ENCODE measurements around the gene DNAJC21. TPM values are rescaled to one million over a fixed set of nuclear protein-coding genes. Genes with fewer than 3 reads are reported as not detected.

Gene DNAJC21
- polyA plus RNA-seq, 1 donor, result 50.9 TPM

DNA sequence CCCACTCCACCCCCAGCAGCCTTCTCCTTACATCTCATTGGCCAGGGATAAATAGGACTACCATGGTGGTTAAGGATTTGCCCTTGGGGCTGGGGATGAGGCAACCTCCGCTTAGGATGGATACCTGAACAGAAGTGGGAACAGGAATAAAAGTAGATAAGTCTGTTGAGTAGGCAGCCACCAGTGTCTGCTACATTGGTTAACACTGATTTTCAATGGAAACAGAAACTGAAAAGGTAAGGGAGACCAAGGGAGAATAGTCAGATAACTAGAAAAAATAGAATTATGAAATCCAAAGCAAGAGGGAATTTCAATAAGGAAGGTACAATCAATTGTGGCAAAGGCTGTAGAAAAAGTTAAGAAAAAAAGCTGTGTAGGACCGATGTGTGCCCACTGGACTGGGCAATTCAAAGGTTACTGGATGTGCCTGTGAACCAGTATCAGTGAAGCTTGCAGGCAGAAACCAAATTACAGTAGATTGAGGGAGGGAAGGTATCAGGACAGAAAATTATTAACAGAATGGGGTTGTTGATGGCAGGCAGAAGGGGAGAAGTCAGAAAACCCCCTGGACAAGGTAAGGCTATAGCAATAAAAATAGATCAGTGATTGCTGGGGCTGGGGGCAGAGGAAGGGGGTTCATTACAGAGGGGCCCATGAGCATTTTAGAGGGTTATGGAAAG is 48.7 kb downstream of the DNAJC21 start:
- no peak for DNase-seq (ENCODE audit: low read depth)

DNA sequence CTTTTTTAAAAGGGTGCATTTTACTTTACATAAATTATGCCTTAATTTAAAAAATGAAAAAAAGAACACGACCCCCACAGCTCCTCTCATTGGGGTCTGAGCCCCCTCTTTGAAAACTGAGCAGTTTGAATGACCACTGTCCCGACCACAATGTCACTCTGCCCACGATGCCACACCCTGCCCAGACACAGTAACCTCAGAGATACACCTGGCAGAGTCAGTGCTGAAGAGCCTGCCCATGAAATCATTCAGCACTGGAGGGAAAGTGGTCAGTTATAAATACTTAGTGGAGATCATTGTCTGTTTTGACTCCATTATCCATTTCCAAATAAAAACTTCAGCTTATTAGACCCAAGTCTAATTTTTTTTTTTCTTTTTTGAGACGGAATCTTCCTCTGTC is 49.3 kb downstream of the DNAJC21 start:
- DNase-seq (ENCODE audit: low read depth), result no peak

DNA sequence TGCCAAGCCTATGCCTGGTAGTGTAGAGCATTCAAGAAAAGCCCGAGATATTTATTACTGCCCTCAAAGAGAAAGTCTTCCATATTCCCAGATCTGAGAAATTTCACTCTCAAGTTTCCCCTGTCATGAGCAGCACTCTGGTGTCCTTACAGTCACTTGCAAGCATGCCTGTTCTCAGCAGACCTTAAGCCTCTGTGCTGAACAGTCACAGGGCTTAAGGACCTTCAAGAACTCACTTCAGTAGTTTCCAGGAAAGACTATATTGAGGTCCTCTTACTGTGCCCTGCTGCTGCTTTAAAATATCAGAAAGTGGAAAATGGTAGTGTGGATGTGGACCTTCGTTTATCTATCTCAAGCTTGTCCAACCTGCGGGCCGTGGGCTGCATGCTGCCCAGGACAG is 53.5 kb downstream of the DNAJC21 start:
- no peak for DNase-seq (ENCODE audit: low read depth)

DNA sequence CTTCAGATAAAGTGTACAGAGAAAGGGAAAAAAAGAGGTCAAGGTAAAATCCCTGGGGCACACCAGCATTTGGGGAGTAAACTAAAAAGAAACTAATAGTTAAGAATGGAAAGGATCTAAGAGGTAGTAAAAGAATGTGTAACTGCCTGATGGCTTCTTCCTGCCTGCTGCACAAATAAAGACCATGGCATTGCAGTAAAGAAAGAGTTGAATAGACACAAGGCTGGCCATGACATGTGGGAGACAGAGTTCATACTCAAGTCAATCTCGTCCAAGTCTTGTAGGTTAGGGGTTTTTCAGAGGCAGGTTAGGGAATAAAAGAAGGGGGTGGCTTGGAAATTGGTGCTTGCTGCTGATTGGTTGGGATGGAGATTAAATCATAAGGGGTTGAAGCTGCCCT is 57.6 kb downstream of the DNAJC21 start:
- DNase-seq (ENCODE audit: low read depth), result no peak

DNA sequence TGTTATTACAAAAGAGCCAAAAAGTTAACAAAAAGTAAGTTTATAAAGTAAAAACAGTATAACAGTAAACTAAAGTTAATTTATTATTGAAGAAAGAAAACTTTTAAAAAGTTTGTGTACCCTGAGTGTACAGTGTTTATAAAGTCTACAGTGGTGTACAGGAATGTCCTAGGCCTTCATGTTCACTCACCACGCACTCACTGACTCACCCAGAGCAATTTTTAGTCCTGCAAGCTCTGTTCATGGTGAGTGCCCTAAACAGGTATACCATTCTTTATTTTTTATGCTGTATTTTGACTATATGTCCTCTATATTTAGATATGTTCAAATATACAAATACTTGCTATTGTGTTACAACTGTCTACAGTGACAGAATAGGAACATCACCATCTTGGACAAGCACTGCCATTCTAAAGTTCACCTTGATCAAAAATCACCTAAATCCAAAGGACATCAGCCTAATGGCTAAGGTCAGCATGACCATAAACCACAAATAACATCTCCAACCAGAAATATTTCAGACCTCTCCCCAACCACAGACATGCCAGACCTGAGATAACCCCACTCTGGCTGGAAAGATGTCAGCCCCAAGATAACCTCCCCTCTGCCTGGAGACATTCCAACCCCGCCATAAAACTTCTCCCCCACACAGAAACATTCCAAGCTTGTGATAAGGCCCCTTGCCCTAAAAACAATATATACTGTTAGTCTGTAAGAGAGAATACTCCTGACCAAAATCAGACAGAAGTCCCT is 62.3 kb downstream of the DNAJC21 start:
- no peak for DNase-seq (ENCODE audit: low read depth)

DNA sequence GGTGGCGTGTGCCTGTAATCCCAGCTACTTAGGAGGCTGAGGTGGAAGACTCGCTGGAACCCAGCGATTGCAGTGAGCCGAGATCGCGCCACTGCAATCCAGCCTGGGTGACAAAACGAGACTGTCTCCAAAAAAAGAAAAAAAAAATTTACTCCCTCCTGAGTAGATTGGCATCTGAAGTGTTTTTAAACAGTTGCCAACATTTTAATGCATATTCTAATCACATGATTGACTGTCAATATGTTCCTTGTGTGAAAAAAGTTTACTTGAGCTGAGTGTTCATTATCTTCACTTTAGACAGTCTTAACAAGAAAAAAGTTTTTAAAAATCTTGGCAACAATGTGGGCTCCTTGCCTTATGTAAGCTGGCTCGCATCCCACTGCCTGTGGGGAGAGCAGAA is 64.6 kb downstream of the DNAJC21 start:
- DNase-seq (ENCODE audit: low read depth), result no peak

DNA sequence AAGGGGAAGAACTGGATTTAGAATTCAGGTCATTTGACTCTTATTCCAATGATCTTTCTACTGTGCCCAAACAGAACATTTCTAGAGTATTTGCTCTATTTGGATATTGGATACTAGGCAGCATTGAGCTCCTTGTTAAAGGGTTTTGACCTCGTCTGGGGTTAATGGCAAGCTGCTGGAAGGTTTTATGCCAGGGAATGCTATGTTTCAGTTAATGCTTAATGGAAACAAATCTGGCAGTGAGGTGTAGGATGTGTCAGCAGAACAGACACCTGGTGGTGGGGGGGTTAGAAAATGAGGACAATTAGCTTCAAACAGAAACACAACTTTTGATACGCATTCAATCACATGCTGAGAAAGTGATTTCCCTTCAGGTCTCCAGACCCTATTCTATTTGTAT is 66.9 kb downstream of the DNAJC21 start:
- no peak for DNase-seq (ENCODE audit: low read depth)

DNA sequence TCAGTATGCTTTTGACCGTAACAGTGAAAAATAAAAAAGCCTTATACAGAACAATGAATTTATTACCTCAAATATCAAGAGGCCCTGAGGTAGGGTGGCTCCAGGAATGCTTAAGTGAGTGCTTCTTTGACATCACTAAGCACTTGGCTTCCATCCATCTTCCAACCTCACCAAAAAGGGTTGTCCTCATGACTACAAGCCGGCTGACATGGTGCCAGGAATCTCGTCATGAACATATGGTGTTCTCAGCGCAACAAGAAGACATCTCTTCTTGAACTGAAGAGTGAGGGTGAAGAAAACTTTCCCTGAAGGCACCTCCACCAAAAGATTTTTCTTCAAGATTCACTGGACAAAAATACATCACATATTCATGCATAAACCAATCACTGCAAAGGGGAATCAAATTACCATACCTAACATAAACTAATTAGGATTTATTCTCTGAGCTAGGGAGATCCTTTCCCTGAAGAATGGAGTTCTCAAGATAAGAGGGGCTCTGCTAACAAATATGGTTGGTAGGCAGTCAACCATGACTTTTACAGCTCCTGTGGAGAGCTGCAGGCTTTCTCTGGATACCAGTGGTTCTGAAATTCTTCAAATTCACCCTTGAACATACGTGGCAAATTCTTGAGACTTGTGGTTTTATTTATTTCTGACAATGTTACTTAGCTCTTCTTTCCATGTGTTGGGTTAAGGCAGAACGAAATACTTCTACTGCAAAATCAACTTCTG is 68.9 kb downstream of the DNAJC21 start:
- DNase-seq (ENCODE audit: low read depth), result no peak

DNA sequence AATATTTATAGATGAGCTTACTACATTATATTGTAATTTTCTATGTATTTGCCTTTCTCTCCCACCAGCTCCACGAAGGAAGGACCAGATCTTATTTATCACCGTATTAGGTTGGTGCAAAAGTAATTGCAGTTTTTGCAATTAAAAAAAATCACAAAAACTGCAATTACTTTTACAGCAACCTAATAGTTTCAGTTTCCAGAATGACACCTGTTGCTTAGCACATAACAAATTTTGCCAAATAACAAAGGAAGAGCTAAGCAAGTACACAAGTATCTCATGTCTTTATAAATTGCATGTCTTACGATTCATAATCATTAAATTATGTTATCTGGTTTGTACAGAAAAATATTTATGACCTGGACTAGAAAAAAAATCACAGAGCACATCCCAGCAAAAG is 72.5 kb downstream of the DNAJC21 start:
- DNase-seq (ENCODE audit: low read depth), result no peak

DNA sequence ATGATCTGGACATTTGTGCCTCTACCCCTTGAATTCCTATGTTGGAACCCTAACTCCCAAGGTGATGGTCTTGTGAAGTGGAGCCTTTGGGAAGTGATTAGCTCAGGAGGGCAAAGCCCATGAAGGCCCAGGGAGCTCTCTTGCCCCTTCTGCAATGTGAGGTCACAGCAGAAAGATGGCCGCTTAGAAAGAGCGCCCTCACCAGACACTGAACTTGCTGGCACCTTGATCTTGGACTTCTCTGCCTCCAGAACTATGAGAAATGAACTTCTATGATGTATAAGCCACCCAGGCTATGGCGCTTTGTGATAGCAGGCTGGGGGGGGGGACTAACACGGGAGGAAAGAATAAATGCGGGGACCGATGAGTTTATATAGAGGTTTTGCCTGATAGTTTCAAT is 73.1 kb downstream of the DNAJC21 start:
- DNase-seq (ENCODE audit: low read depth), result no peak

DNA sequence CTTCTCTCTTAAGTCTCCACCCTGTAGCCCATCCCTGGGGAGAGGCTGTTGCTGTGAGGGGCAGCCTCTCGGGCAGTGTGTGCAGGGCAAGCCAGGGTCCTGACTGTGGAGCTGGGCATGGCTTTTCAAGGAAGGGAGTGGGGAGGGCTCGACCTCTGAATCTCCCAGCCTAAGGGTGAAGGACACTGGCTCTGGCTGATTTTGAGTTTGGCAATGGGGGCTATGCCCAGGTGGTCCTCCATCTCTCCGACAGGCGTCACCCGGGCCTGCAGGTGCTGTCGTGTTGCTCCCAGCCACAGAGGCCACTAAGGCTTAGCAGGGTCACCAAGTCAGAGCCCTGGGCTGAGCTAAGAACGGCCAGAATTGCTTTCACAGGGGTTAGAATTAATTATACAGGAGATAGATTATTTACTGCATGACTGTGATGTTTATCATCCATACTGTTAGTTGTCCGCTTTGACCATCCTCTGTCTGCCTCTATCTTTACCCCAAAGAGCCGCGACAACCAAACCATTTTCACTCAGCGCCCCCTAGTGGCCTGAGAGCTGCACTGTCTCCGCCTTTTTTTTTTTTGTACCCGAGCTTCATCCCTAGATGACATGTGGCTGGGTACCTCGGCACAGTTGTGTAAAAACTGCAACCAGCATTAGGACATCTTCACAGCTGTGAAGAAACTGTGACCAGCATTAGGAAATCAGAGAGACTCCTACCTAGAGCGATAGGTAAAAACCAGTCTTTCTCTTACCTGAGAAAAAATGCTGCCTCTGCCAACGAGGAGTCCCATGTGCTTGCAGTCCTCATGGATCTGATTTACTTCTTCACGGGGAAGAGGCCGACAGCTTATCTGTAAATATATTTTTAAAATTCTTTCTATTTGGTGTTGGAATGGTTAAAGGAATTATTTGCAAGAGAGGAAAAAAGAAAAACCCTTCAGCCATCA is 73.9 kb downstream of the DNAJC21 start:
- DNase-seq (ENCODE audit: low read depth), result no peak

DNA sequence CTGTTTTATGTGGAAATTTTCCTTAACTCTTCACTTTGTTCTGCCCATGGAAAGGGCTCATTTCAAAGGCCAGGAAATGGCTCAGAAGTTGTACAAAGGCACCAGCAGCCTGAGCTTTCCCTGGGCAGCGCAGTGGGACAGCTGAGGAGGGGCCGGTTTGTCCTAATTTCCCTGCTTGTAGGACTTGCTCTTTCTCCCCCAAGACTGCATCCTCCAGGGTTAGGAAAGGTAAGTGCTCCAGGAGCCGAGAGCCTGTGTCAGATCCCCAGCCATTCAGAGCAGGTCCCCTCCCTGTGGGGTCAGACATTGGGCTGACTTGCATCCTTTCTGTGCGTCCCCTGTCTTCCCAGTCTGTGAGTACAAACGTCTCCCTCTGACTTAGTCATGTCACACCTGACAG is 74.8 kb downstream of the DNAJC21 start:
- no peak for DNase-seq (ENCODE audit: low read depth)

DNA sequence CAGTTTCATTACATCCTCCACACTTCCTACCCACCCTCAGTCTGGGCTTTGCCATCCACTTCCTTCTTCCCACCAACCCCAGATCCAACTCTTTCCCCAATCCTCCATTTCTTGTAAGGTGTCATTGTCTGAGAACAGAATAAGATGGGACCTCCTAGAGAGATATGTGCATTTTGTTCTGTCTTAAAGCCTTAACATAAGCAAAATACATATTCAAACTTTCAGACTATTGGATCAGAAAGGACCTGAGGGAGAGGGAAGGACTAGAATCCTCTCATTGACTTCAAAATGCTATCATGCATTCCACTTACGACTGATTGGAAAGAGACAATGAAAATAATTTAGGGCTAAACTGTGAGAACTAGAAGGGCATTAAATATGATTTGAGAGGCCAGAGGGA is 75.4 kb downstream of the DNAJC21 start:
- no peak for DNase-seq (ENCODE audit: low read depth)

Other genes starting within 250 kb of the DNAJC21 start
- 0.34 TPM for gene TTC23L, start 90.4 kb upstream of the DNAJC21 start, polyA plus RNA-seq (ENCODE audit: insufficient read length)
- 20.1 TPM for gene RAD1, start 14.1 kb upstream of the DNAJC21 start, polyA plus RNA-seq (ENCODE audit: insufficient read length)
- 27.7 TPM for gene BRIX1, start 13.8 kb upstream of the DNAJC21 start, polyA plus RNA-seq (ENCODE audit: insufficient read length)
- not detected for gene AGXT2, start 118.4 kb downstream of the DNAJC21 start, polyA plus RNA-seq (ENCODE audit: insufficient read length)

Data from forelimb muscle (tissue), 1 donor.